ENCODE results near the gene BRAP.
A peak's percentile ranks its signal among the peaks of the same experiment; 100 is the strongest.
"Not testable (repeated sequence)": the region's sequence is repeated elsewhere in the genome, so short reads cannot be mapped to it uniquely, and the experiment has no call there.

BRAP gene, protein sequence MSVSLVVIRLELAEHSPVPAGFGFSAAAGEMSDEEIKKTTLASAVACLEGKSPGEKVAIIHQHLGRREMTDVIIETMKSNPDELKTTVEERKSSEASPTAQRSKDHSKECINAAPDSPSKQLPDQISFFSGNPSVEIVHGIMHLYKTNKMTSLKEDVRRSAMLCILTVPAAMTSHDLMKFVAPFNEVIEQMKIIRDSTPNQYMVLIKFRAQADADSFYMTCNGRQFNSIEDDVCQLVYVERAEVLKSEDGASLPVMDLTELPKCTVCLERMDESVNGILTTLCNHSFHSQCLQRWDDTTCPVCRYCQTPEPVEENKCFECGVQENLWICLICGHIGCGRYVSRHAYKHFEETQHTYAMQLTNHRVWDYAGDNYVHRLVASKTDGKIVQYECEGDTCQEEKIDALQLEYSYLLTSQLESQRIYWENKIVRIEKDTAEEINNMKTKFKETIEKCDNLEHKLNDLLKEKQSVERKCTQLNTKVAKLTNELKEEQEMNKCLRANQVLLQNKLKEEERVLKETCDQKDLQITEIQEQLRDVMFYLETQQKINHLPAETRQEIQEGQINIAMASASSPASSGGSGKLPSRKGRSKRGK

GRCh38 chr12:111685811-111686573, at the start of gene BRAP, which contains the start of gene ACAD10:
BRAP (minus strand) TSS chr12:111685956; CDS start chr12:111685792, 164 bp downstream.
ACAD10 (plus strand) TSS chr12:111686053; CDS start chr12:111692710, 6,657 bp downstream.
- peak; percentile 77 to 89 for DNase-seq (ENCODE audit: low read depth in 2 of 2, low spot score in 1 of 2)

- no peak for DNase-seq (ENCODE audit: low read depth in 2 of 2, low spot score in 1 of 2)
These were observed 47.7 kb upstream of the BRAP start for GRCh38 chr12:111733340-111733915.

- no peak for DNase-seq (ENCODE audit: low read depth in 2 of 2, low spot score in 1 of 2)
These were observed 47.0 kb upstream of the BRAP start for GRCh38 chr12:111732786-111733185.

DNA sequence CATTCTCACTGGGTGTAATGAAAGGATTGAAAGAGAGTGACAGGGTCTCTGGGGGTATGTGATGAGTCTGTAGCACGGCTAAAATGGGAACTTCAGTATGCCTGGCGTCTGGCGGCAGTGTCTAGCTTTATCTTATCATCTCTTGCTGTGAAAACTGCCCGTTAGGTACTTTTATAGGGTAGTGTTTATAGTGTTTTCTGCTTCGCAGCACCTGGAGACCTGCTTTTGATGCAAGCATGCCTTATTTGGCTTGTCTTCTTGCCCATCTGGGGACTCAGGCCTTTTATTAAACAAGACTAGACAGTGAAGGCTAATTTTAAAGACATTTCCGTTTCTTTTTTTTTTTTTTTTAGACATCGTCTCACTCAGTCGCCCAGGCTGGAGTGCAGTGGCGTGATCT, 44.7 kb upstream of the BRAP start:
- no peak for DNase-seq (ENCODE audit: low read depth in 2 of 2, low spot score in 1 of 2)

DNA sequence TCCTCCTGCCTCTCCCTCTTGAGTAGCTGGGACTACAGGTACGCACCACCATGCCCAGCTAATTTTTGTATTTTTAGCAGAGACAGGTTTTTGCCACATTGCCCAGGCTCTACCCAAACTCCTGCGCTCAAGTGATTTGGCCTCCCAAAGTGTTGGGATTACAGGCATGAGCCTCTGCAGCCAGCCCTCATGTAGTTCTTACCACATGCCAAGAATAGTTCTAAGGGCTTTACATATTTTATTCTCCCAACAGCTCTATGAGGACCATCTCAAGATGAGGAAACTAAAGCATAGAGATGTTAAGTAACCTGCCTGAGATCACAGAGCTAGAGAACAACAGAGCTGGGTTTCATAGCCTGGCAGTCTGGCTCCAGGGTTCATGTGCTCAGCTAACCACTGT, 43.0 kb upstream of the BRAP start:
- no peak for DNase-seq (ENCODE audit: low read depth in 2 of 2, low spot score in 1 of 2)

- not testable (repeated sequence) for DNase-seq (ENCODE audit: low read depth in 2 of 2, low spot score in 1 of 2)
These were observed 38.0 kb upstream of the BRAP start for GRCh38 chr12:111723646-111724360.

- no peak for DNase-seq (ENCODE audit: low read depth in 2 of 2, low spot score in 1 of 2)
These were observed 34.7 kb upstream of the BRAP start for GRCh38 chr12:111720457-111720856.

DNA sequence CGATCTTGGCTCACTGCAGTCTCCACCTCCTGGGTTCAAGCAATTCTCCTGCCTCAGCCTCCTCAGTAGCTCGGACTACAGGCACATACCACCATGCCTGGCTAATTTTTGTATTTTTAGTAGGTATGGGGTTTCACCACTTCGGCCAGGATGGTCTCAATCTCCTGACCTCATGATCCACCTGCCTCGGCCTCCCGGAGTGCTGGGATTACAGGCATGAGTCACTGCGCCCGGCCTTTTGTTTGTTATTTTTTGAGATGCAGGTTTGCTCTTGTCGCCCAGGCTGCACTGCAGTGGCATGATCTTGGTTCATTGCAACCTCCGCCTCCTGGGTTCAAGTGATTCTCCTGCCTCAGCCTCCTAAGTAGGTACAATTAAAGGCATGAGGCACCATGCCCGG, 33.6 kb upstream of the BRAP start:
- DNase-seq (ENCODE audit: low read depth in 2 of 2, low spot score in 1 of 2), result not testable (repeated sequence)

DNA sequence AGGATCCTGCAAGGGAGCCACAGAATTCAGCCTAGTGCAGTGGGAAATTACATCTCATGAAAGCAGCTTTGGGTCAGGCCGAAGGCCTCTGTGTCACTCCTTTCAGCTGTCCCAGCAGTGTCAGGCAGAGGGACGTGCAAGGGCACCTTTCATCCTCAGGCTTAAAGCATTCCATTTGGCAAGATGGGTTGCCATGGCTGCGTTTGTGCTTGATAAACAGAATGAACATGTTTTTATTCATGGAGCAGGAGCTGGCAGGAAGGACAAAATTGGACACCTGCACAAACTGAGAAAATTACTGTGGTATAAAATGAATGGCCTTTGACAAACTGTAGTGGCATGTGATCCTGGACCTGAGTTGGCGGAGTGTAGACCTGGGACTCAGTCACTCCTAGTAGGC, 29.5 kb upstream of the BRAP start:
- no peak for DNase-seq (ENCODE audit: low read depth in 2 of 2, low spot score in 1 of 2)

GRCh38 chr12:111706145-111706544, 20.4 kb upstream of the BRAP start:
- DNase-seq (ENCODE audit: low read depth in 2 of 2, low spot score in 1 of 2), result no peak

DNA sequence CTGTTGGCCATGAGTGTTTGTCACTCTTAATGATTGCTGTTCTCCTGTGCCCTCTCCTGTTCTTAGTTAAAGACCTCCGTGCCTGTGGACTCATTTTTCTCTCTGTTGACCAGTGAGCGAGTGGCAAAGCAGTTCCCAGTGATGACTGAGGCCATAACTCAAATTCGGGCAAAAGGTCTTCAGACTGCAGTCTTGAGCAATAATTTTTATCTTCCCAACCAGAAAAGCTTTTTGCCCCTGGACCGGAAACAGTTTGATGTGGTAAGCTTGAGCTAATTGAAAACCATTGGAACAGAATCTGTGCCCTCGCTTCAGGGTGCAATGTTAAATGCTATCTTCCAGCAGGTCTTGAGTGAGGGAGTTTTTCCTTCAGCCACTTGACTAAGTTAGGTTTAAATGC, 19.9 kb upstream of the BRAP start:
- DNase-seq (ENCODE audit: low read depth in 2 of 2, low spot score in 1 of 2), result no peak

DNA sequence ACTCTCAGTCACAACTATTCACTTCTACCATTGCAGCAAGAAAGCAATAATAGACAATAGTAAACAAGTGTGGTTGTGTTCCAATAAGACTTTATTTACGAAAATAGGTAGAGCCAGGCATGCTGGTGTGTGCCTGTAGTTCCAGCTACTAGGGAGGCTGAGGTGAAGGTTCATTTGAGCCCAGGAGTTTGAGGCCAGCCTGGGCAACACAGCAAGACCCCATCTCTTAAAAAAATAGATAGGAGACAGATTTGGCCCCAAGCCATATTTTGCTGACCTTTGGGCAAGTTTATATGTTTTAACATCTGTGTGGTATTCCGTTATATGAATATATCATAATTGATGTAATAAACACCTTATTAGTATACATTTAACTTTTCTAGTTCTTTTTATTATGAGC, 14.2 kb upstream of the BRAP start:
- no peak for DNase-seq (ENCODE audit: low read depth in 2 of 2, low spot score in 1 of 2)

DNA sequence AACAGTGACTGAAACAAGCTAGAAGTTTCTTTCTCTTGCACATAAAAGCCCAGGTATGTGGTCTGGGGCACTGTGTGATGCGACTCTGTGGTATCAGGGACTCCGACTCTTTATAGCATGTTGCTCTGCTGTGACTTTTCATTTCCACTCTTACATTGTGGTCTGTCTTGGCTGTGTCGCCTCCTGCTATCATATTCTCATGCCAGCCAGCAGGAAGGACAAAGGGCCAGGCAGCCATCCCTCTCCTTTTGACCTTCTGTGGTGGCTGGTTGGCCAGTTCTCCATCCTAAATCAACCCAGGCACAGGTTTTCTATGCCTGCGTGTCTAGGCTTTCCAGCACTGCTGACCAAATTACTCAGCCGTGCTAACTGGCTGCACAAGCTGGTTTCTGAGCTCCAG, 8.1 kb upstream of the BRAP start:
- no peak for DNase-seq (ENCODE audit: low read depth in 2 of 2, low spot score in 1 of 2)

- no peak for DNase-seq (ENCODE audit: low read depth in 2 of 2, low spot score in 1 of 2)
These were observed 6.9 kb upstream of the BRAP start for GRCh38 chr12:111692575-111693210.

GRCh38 chr12:111691262-111691661, 5.5 kb upstream of the BRAP start:
- no peak for DNase-seq (ENCODE audit: low read depth in 2 of 2, low spot score in 1 of 2)

GRCh38 chr12:111687952-111688351, 2.2 kb upstream of the BRAP start:
- no peak for DNase-seq (ENCODE audit: low read depth in 2 of 2, low spot score in 1 of 2)

- no peak for DNase-seq (ENCODE audit: low read depth in 2 of 2, low spot score in 1 of 2)
These were observed 1.5 kb upstream of the BRAP start for GRCh38 chr12:111687255-111687654.

DNA sequence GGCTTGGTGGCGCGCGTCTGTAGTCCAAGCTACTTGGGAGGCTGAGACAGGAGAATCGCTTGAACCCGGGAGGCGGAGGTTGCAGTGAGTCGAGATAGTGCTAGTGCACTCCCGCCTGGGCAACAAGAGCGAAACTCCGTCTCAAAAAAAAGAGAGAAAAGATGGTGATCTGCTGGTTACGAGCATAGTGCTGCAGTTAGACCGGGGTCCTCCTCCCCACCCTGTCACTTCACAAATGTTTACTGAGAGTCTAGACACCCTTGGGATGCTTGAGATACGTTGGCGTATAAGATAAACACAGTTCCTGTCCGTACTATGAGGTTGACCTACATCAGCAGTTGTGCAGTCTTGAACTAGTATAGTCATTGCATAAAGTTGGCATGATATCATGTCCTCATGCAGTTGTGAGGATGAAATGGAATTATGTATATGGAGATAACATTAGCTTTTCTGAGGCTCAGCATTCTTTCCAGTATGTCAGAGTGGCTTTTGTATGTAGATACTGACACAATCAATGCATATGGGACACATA, 884 bp upstream of the BRAP start:
- DNase-seq (ENCODE audit: low read depth in 2 of 2, low spot score in 1 of 2), result no peak

DNA sequence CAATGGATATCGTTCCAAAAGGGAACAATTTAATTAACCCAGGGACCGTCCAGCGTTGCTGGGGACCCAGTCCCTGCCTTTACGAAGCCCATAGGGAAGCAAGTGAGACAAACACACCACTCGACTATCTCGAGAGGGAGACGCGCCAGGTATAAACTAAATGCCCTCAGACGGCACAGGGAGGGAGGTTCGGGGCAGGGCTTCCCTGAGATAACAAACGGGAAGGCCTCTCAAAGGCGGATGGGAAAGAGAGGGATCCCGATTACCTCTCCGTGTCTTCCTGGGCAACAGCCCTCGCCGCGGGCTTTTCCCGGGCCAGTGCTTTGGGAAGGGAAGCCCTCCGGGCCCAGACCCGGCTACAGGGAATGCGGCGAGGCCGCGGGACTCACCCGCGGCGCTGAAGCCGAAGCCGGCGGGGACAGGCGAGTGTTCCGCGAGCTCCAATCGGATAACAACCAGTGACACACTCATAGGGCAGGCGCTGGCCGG, 390 bp downstream of the BRAP start:
- DNase-seq (ENCODE audit: low read depth in 2 of 2, low spot score in 1 of 2), result no peak
